ENCODE data around the gene SLC1A7.

SLC1A7 gene

GRCh38 chr1:53075761-53076163 lies 66.7 kb downstream of the SLC1A7 start:
- DNase-seq (ENCODE audit: low spot score), result no peak

DNA sequence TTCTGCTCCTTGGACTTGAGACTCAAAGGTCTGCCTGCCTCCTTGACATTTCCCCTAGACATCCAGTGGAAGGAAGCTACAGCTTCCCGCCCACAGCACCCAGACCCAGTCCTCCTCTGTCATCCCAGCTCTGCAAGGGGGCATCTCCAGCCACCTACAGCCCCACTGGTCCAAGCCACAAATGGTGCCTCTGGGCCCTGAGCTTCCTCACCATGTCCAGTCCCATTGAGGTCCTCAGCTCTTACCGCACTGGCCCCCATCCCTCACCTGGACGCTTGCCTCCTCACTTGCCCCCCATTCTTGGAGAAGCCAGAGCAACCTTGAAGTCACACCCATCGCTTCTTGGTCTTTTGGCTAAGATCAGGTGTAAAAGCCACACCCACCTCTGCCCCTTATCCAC lies 67.2 kb downstream of the SLC1A7 start:
- no peak for DNase-seq (ENCODE audit: low spot score)

DNA sequence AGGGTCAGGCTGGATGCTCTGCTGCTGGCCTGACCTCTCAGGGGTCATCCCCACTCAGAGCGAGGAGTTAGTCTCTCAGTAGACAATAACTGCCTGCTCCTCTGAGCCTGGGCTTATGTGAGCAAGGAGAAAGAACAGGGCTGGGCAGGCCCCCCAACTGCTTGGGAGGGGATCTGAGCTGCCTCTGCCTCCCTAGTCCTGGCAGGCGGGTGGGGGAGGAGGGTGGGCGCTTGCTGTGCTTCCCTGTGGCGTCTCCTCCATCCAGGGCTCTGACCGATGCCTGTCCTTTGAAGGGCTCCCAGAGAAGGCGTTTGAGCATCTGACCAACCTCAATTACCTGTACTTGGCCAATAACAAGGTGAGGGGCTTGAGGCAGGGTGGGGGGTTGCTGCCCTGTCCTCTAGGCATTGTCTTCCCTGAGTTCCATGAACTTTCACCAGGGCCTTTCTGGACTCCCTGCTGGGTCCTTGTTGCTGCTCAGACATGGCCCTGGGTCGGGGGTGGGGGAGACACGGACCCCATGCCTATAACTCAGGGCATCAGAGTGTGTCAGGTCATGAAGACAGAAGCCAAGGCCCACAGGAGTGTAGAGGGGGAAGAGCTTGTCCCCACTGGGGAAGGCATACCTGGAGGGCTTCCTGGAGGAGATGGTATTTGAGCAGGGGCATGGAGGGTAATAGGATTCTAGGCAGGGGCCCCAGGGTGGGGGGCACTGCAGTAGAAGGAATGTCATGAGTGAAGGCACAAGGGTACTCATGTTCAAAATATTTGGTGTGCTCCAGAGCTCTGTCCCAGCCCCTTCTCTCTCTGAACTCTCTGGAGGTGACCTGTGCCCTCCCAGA lies 67.9 kb downstream of the SLC1A7 start:
- no peak for DNase-seq (ENCODE audit: low spot score)

- DNase-seq (ENCODE audit: low spot score), result no peak
These were observed 68.5 kb downstream of the SLC1A7 start for GRCh38 chr1:53073868-53074311.

- no peak for DNase-seq (ENCODE audit: low spot score)
These were observed 69.2 kb downstream of the SLC1A7 start for GRCh38 chr1:53073287-53073686.

DNA sequence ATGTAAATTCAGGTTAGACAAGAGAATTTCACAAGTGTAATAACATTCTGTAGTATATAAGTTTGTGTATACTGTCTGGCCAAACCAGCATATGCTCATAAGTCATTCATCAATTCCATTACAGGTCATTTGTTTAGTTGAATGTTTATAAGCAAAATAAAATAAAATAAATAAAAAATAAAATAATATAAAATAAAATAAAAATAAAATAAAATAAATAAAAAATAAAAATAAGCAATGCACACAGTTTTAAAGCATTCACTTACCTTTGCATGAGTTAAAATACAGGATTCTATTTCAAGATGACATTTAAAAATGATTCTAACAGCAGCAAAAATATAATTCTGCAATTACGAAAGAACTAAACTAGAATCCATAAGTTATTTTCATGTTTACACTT lies 70.5 kb downstream of the SLC1A7 start:
- DNase-seq (ENCODE audit: low spot score), result no peak

DNA sequence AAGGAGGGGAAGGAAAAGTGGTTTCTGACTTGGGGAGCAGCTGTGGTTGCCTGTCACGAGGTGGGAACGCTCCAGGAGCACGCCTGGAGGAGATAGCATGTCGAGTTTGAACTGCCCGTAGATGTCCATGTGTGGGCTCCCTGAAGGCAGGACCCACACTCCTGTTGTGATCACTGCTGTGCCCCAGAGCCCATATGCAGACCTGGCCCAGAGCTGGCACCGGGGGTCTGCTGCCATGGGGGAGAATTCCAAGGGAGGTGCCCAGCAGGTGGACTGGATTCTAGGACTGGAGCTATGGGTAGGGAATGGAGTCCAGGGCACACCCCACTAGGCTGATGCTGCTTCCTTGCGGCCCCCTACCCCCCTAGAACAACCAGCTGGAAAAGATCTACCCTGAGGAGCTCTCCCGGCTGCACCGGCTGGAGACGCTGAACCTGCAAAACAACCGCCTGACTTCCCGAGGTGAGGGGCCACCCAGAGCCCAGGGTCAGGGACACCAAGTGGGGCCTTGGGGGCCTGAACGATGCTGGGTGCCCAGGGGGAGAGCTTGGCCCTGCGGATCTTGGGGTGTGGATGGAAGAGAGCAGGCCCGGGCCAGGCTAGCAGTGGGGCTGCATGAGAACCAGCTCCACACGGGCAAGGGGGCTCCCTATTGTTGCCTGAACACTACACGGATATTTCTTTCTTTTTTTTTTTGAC lies 71.1 kb downstream of the SLC1A7 start:
- DNase-seq (ENCODE audit: low spot score), result no peak

GRCh38 chr1:53070621-53071020 lies 71.8 kb downstream of the SLC1A7 start:
- no peak for DNase-seq (ENCODE audit: low spot score)

- DNase-seq (ENCODE audit: low spot score), result no peak
These were observed 72.6 kb downstream of the SLC1A7 start for GRCh38 chr1:53069663-53070327.

DNA sequence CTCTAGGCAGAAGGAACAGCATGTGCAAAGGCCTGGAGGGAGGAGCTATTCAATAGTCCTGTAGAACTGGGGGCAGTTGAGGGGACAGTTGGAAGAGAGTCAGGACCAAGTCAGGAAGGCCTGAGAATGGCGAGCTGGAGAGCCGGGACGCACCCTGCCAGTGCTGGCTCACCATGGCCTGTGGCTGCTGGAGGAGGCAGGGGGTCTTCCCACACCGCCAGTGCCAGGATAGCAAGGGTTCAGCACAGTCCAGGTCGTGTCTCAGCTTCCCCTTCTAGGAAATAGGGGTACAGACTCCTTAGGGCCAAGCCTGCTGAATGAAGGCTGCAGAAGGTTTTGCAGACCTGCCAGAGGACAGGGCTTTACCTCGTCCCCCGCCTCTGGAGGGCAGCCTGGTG lies 73.2 kb downstream of the SLC1A7 start:
- no peak for DNase-seq (ENCODE audit: low spot score)

GRCh38 chr1:53068314-53069099 lies 73.9 kb downstream of the SLC1A7 start:
- DNase-seq (ENCODE audit: low spot score), result no peak

DNA sequence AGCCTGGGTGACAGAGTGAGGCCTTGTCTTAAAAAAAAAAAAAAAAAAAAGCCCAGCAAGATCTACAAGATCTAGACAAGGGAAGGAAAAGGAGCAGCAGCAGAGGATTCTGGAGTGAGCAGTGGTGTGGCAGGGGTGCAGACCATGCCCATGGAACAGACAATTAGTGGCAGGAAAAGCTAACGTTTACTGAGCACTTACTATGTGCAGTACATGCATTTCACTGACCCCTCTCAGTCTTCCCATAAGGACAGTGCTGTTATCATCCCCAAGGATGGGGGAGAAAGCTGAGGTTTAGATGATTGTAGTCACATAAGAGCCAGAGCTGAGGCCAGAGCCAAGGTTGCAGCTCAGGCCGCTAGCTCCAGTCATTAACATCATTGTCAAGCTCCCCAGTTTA lies 74.6 kb downstream of the SLC1A7 start:
- DNase-seq (ENCODE audit: low spot score), result no peak

DNA sequence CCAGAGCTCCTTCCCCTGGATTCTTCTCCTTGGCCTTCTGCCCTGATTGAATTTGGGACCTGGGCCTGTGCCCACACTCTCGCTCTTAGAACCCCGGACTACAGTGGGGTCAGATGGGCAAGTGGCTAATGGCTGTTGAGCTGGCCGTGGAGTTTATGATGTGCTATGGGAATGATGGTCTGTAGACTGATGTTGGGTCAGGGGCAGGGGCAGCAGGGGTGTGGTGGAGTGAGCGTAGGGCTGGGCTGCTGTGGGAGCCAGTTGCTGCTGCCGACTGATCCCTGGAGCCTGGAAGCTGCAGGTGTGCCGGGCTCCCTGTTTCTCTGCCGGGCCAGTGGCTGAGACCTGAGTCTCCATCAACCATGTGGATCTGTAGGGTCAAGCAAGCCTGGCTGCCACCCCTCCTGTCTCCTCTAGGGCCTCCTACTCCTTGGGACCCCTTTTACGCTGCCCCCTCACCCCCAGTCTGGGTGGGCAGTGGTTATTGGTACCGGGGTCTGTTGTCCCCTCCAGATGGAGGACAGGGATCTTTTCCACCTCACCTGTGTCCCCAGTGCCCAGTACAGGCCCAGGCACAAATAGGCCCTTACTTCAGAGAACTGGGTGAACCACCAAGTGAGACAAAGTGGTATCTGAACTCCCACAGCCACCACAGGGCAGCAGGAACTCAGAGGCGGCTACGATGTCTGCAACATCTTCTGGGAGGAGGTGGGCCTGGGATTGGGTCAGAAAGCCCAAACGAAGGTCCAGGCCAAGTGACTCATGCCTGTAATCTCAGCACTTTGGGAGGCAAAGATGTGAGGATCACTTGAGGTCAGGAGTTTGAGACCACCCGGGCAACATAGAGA lies 75.3 kb downstream of the SLC1A7 start:
- DNase-seq (ENCODE audit: low spot score), result no peak

DNA sequence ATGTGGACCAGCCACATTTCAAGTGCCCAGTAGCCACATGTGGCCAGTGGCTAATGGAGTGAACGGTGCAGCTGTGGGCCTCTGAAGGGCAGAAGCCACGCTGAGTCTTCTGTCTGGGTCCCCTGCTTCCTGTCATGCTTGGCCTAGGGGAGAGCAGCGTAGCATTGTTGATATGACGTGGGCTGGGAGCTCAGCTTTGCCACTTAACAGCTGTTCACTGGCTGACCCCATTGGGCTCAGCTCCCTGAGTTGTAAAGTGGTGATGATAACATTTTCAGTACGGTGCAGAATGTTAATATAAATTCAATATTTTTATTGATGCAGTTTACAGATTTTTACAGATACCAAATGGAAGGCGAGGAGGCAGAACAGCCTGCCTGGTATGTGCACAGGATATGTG lies 76.0 kb downstream of the SLC1A7 start:
- DNase-seq (ENCODE audit: low spot score), result no peak

- no peak for DNase-seq (ENCODE audit: low spot score)
These were observed 77.0 kb downstream of the SLC1A7 start for GRCh38 chr1:53065391-53065790.

- DNase-seq (ENCODE audit: low spot score), result no peak
These were observed 78.5 kb downstream of the SLC1A7 start for GRCh38 chr1:53063744-53064515.

DNA sequence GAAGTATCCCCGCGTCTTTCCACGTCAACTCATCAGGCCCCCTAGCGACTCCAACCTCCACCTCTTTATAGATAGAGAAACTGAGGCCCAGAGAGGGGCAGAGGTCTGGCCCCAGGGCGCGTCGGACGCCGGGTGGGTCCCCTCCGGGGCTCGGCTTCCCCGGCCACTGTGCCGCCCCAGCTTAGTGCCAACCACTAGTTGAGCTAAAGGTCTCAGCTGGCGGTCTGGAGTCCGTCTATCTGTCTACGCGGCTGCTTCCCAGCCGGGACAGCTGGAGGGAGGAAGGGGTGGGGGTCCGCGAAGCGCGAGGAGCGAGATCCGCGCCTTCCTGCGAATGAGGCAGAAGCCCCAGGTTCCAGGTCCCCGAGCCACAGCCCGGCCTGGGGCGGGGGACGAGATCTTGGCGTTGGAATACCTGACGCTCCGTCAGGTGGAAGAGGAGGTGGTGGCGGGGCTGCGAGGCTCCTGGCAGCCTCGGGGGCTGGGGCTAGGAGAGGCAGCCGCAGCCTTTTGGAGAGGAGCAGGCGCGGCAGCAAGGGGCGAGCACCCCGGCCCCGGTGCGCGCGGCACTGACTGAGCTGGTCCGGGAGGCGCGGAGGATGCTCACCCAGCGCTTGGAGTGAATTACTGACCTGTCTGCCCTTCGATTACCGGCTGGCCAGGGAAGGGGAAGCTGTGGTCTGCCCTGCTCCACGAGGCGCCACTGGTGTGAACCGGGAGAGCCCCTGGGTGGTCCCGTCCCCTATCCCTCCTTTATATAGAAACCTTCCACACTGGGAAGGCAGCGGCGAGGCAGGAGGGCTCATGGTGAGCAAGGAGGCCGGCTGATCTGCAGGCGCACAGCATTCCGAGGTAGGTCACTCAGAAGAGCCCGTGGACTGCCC lies 79.5 kb downstream of the SLC1A7 start:
- DNase-seq (ENCODE audit: low spot score), result peak; percentile 55

- DNase-seq (ENCODE audit: low spot score), result peak; percentile 84
These were observed 80.4 kb downstream of the SLC1A7 start, which contains the start of gene PODN for GRCh38 chr1:53061859-53062707. PODN (plus strand) TSS chr1:53062213; CDS start chr1:53069856, 7,643 bp downstream.
